Fibroblast of the aortic adventitia (primary cell): Measurements from ENCODE around the gene TTR. TPM values are rescaled to one million over a fixed set of nuclear protein-coding genes. Genes with fewer than 3 reads are reported as not detected.
A peak's percentile ranks its signal among the peaks of the same experiment; 100 is the strongest.

Source experiments
- DNase-seq: peaks from one replicate; pipeline ENCODE4 v3.0.0-alpha.2; 2010; ENCODE audit warnings: low read depth
- H3K4me3 ChIP-seq: 2 replicates; pipeline ENCODE4 v1.5.1; 2011; ENCODE audit warnings: low read depth, mild to moderate bottlenecking, control low read depth, low read length, moderate library complexity
- total RNA-seq: library from RNA; depleted of rRNA; stranded (reverse); fragments of >200 nt; gene quantifications from 2 replicates; pipeline ENCODE4 v1.2.3, GENCODE V29; 2012; ENCODE audit warnings: low replicate concordance
- TF ChIP-seq, protein P1 (sequence below): IDR thresholded peaks from 2 replicates; pipeline ENCODE4 v1.5.1; 2011; ENCODE audit warnings: mild to moderate bottlenecking, low read length, control low read depth, inconsistent platforms; ENCODE audit not compliant: insufficient read depth

TTR gene
- total RNA-seq, 1 donor, result not detected

- TF ChIP-seq, protein P1, sequence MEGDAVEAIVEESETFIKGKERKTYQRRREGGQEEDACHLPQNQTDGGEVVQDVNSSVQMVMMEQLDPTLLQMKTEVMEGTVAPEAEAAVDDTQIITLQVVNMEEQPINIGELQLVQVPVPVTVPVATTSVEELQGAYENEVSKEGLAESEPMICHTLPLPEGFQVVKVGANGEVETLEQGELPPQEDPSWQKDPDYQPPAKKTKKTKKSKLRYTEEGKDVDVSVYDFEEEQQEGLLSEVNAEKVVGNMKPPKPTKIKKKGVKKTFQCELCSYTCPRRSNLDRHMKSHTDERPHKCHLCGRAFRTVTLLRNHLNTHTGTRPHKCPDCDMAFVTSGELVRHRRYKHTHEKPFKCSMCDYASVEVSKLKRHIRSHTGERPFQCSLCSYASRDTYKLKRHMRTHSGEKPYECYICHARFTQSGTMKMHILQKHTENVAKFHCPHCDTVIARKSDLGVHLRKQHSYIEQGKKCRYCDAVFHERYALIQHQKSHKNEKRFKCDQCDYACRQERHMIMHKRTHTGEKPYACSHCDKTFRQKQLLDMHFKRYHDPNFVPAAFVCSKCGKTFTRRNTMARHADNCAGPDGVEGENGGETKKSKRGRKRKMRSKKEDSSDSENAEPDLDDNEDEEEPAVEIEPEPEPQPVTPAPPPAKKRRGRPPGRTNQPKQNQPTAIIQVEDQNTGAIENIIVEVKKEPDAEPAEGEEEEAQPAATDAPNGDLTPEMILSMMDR, result no peak
- no peak overlapping the region for H3K4me3 ChIP-seq
- no peak for DNase-seq
These were observed 5.7 kb upstream of the TTR start for GRCh38 chr18:31585991-31586390.

DNA sequence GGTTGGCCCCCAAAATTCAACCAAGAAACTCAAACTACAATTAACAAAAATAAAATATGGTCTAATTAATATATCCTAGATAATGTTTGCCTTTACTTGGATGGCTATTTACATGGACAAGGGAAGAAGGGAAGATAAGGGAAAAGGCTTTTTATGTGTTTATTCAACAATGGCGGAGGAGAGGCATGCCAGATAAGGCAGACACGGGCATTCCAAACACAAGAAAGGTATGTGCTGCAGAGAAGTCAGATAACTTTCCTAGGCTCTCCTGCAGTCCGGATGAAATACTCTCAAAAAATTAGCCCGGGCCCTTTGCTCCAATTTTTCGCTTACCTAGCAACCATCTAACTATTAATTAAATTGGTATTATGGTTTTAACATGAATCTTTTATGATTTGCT, 5.1 kb upstream of the TTR start:
- DNase-seq, result no peak
- no peak overlapping the region for H3K4me3 ChIP-seq
- TF ChIP-seq, protein P1, result no peak

DNA sequence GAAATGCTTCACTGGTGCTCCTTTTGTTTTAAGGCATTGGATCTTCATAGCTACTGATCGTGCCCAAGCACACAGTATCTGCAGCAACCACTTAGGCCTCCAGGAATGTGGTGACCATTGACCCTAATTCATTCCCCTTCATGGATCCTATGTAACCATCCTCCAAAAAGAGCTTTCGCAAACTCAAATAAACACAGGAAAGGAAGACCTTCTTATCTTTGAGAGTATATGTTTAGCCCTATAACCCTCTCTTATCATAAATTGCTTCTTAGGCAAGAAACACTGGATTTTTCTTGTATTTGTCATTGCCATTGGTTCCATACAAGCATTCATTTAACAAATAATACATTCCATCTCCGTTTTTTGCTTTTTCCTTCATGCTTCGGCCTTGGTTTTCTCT, 4.1 kb upstream of the TTR start:
- DNase-seq, result peak; percentile 9
- TF ChIP-seq, protein P1, result no peak
- no peak overlapping the region for H3K4me3 ChIP-seq

GRCh38 chr18:31590570-31590969, 1.1 kb upstream of the TTR start:
- no peak overlapping the region for H3K4me3 ChIP-seq
- no peak for DNase-seq
- TF ChIP-seq, protein P1, result no peak

DNA sequence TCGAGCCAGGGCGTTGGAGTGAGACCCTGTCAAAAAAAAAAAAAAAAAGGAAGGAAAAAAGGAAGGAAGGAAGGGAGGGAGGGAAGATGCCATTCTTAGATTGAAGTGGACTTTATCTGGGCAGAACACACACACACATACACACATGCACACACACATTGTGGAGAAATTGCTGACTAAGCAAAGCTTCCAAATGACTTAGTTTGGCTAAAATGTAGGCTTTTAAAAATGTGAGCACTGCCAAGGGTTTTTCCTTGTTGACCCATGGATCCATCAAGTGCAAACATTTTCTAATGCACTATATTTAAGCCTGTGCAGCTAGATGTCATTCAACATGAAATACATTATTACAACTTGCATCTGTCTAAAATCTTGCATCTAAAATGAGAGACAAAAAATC, 564 bp upstream of the TTR start:
- DNase-seq, result no peak
- TF ChIP-seq, protein P1, result no peak
- H3K4me3 ChIP-seq, result no peak overlapping the region

DNA sequence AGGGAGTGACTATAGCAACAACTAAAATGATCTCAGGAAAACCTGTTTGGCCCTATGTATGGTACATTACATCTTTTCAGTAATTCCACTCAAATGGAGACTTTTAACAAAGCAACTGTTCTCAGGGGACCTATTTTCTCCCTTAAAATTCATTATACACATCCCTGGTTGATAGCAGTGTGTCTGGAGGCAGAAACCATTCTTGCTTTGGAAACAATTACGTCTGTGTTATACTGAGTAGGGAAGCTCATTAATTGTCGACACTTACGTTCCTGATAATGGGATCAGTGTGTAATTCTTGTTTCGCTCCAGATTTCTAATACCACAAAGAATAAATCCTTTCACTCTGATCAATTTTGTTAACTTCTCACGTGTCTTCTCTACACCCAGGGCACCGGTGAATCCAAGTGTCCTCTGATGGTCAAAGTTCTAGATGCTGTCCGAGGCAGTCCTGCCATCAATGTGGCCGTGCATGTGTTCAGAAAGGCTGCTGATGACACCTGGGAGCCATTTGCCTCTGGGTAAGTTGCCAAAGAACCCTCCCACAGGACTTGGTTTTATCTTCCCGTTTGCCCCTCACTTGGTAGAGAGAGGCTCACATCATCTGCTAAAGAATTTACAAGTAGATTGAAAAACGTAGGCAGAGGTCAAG, 955 bp downstream of the TTR start:
- TF ChIP-seq, protein P1, result no peak
- no peak overlapping the region for H3K4me3 ChIP-seq
- DNase-seq, result no peak

DNA sequence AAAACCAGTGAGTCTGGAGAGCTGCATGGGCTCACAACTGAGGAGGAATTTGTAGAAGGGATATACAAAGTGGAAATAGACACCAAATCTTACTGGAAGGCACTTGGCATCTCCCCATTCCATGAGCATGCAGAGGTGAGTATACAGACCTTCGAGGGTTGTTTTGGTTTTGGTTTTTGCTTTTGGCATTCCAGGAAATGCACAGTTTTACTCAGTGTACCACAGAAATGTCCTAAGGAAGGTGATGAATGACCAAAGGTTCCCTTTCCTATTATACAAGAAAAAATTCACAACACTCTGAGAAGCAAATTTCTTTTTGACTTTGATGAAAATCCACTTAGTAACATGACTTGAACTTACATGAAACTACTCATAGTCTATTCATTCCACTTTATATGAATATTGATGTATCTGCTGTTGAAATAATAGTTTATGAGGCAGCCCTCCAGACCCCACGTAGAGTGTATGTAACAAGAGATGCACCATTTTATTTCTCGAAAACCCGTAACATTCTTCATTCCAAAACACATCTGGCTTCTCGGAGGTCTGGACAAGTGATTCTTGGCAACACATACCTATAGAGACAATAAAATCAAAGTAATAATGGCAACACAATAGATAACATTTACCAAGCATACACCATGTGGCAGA, 3.6 kb downstream of the TTR start:
- no peak overlapping the region for H3K4me3 ChIP-seq
- DNase-seq, result no peak
- TF ChIP-seq, protein P1, result no peak
